Neural cell (in vitro differentiated cells): ENCODE data around the gene DAD1. TPM values are rescaled to one million over a fixed set of nuclear protein-coding genes. Genes with fewer than 3 reads are reported as not detected.

Experiments
- H2AFZ ChIP-seq: fragments of 200-600, 300-800 bp; sonication (generic), shearing (Covaris generic); 2 replicates; pipeline ENCODE4 v1.6.0; 2014; ENCODE audit warnings: low read depth, mild to moderate bottlenecking, antibody characterized with exemption, low read length, moderate library complexity
- H3F3A ChIP-seq: fragments of 200-600 bp; shearing (Covaris generic); 2 replicates; pipeline ENCODE4 v1.6.1; 2016; ENCODE audit warnings: mild to moderate bottlenecking, moderate library complexity, mixed read lengths, antibody characterized with exemption, low read length; ENCODE audit not compliant: insufficient read depth, poor library complexity, severe bottlenecking
- H3K27ac ChIP-seq: fragments of 200-600, 300-800 bp; sonication (generic), shearing (Covaris generic); 2 replicates; pipeline ENCODE4 v1.5.1; 2014; ENCODE audit warnings: mild to moderate bottlenecking, low read length, moderate library complexity
- H3K27me3 ChIP-seq: fragments of 300-800, 200-600 bp; sonication (generic), shearing (Covaris generic); 2 replicates; pipeline ENCODE4 v1.6.0; 2014; ENCODE audit warnings: mild to moderate bottlenecking, low read depth, low read length, moderate library complexity; ENCODE audit not compliant: insufficient read depth
- H3K36me3 ChIP-seq: fragments of 300-800, 200-600 bp; sonication (generic), shearing (Covaris generic); 2 replicates; pipeline ENCODE4 v1.5.1; 2014; ENCODE audit warnings: mild to moderate bottlenecking, antibody characterized with exemption, low read length, moderate library complexity; ENCODE audit not compliant: insufficient read depth
- H3K4me2 ChIP-seq: fragments of 300-800, 200-600 bp; sonication (generic), shearing (Covaris generic); 2 replicates; pipeline ENCODE4 v1.6.0; 2014; ENCODE audit warnings: mild to moderate bottlenecking, low read length
- H3K4me3 ChIP-seq: fragments of 300-800, 200-600 bp; sonication (generic), shearing (Covaris generic); 2 replicates; pipeline ENCODE4 v1.5.1; 2014; ENCODE audit warnings: mild to moderate bottlenecking, low read length, moderate library complexity
- H3K79me2 ChIP-seq: fragments of 200-600 bp; shearing (Covaris generic); replicated peaks from 2 replicates; pipeline ENCODE4 v1.6.0; 2014; ENCODE audit warnings: mild to moderate bottlenecking, low read length, moderate library complexity; ENCODE audit not compliant: insufficient read depth
- H3K9ac ChIP-seq: fragments of 300-800, 200-600 bp; sonication (generic), shearing (Covaris generic); 2 replicates; pipeline ENCODE4 v1.6.1; 2016; ENCODE audit warnings: mild to moderate bottlenecking, low read length, mixed read lengths
- H3K9me2 ChIP-seq: fragments of 200-600 bp; shearing (Covaris generic); 2 replicates; pipeline ENCODE4 v1.6.1; 2016; ENCODE audit warnings: mild to moderate bottlenecking, low read length, mixed read lengths; ENCODE audit not compliant: insufficient read depth
- H3K9me3 ChIP-seq: fragments of 200-600, 300-800 bp; sonication (generic), shearing (Covaris generic); 2 replicates; pipeline ENCODE4 v1.6.1; 2016; ENCODE audit warnings: mild to moderate bottlenecking, mixed run types, low read length, moderate library complexity, mixed read lengths
- H4K20me1 ChIP-seq: fragments of 200-600 bp; shearing (Covaris generic); 2 replicates; pipeline ENCODE4 v1.6.1; 2016; ENCODE audit warnings: mild to moderate bottlenecking, mixed run types; ENCODE audit not compliant: insufficient read depth
- EP300 ChIP-seq: fragments of 450-650 bp; conservative IDR thresholded peaks from 2 replicates; pipeline ENCODE4 v1.6.1; 2014; ENCODE audit warnings: antibody characterized with exemption, mild to moderate bottlenecking, moderate library complexity; ENCODE audit not compliant: poor library complexity, severe bottlenecking
- EZH2 ChIP-seq: fragments of 200-600, 300-800 bp; shearing (Covaris generic), sonication (generic); IDR thresholded peaks from 2 replicates; pipeline ENCODE4 v1.6.1; 2014; ENCODE audit warnings: antibody characterized with exemption, low read length, borderline replicate concordance, mild to moderate bottlenecking; ENCODE audit not compliant: insufficient read depth, poor library complexity, severe bottlenecking
- MXI1 ChIP-seq: fragments of 450-650 bp; conservative IDR thresholded peaks from 2 replicates; pipeline ENCODE4 v1.6.1; 2014; ENCODE audit warnings: antibody characterized with exemption, mild to moderate bottlenecking; ENCODE audit not compliant: poor library complexity, severe bottlenecking
- POLR2AphosphoS5 ChIP-seq: IDR thresholded peaks from 2 replicates; pipeline ENCODE4 v1.6.1; 2012
- RAD21 ChIP-seq: fragments of 450-650 bp; conservative IDR thresholded peaks from 2 replicates; pipeline ENCODE4 v1.6.1; 2014; ENCODE audit warnings: antibody characterized with exemption, mild to moderate bottlenecking, moderate library complexity
- SMC3 ChIP-seq: fragments of 450-650 bp; conservative IDR thresholded peaks from 2 replicates; pipeline ENCODE4 v1.6.1; 2014; ENCODE audit warnings: antibody characterized with exemption, mild to moderate bottlenecking, moderate library complexity; ENCODE audit not compliant: poor library complexity
- TAF1 ChIP-seq: IDR thresholded peaks from 2 replicates; pipeline ENCODE4 v1.6.1; 2012; ENCODE audit warnings: low read depth
- polyA plus RNA-seq: library from polyadenylated mRNA; depleted of rRNA; stranded (reverse); fragments of >200 nt; gene quantifications from 2 replicates; pipeline ENCODE4 v1.2.3, GENCODE V29; 2014
- TF ChIP-seq, protein P1 (sequence below): IDR thresholded peaks from 2 replicates; pipeline ENCODE4 v1.6.1; 2012; ENCODE audit warnings: borderline replicate concordance
- TF ChIP-seq, protein P2 (sequence below): fragments of 450-650 bp; IDR thresholded peaks from 2 replicates; pipeline ENCODE4 v1.5.1; 2014; ENCODE audit warnings: antibody characterized with exemption, mild to moderate bottlenecking, moderate library complexity; ENCODE audit not compliant: poor library complexity, severe bottlenecking

The DAD1 gene
- polyA plus RNA-seq, 1 donor from 2014 or later: 369 TPM

DNA sequence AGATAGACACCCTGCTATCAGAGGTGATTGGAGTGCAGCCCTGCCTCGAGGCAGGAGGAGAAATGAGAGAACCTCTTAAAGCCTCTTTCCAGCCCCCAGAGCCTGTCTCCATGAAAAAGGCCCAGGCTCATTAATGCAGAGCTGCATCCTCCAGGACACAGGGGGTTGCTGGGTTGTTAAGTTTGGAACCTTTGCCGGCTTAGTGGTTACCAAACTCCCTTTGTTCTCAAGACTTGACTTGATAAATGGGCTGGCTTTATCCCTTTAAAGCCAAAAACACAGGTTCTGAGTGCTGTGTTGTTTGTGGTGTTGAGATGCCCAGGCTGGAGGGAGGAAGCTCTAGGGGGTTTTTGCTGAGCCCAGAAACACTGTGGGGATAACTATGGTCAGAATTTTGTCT is 71.0 kb downstream of the DAD1 start:
- H3K9me2 ChIP-seq: no peaks in the 10 kb centered on the region
- no peak overlapping the region for H3K9ac ChIP-seq
- H3K4me2 ChIP-seq: no peak overlapping the region
- H3K4me3 ChIP-seq: no peak overlapping the region
- no peaks in the 10 kb centered on the region for H3K36me3 ChIP-seq
- H3K79me2 ChIP-seq: no peaks in the 10 kb centered on the region
- no peaks in the 10 kb centered on the region for H3K9me3 ChIP-seq
- no peaks in the 10 kb centered on the region for H4K20me1 ChIP-seq
- no peak overlapping the region for H2AFZ ChIP-seq
- no peak overlapping the region for H3K27ac ChIP-seq
- TF ChIP-seq TAF1: no peak
- no peak for TF ChIP-seq EZH2
- no peak for TF ChIP-seq MXI1
- no peak for TF ChIP-seq EP300
- TF ChIP-seq SMC3: no peak
- no peak for TF ChIP-seq POLR2AphosphoS5
- TF ChIP-seq, protein P1, sequence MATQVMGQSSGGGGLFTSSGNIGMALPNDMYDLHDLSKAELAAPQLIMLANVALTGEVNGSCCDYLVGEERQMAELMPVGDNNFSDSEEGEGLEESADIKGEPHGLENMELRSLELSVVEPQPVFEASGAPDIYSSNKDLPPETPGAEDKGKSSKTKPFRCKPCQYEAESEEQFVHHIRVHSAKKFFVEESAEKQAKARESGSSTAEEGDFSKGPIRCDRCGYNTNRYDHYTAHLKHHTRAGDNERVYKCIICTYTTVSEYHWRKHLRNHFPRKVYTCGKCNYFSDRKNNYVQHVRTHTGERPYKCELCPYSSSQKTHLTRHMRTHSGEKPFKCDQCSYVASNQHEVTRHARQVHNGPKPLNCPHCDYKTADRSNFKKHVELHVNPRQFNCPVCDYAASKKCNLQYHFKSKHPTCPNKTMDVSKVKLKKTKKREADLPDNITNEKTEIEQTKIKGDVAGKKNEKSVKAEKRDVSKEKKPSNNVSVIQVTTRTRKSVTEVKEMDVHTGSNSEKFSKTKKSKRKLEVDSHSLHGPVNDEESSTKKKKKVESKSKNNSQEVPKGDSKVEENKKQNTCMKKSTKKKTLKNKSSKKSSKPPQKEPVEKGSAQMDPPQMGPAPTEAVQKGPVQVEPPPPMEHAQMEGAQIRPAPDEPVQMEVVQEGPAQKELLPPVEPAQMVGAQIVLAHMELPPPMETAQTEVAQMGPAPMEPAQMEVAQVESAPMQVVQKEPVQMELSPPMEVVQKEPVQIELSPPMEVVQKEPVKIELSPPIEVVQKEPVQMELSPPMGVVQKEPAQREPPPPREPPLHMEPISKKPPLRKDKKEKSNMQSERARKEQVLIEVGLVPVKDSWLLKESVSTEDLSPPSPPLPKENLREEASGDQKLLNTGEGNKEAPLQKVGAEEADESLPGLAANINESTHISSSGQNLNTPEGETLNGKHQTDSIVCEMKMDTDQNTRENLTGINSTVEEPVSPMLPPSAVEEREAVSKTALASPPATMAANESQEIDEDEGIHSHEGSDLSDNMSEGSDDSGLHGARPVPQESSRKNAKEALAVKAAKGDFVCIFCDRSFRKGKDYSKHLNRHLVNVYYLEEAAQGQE: no peak
- TF ChIP-seq, protein P2, sequence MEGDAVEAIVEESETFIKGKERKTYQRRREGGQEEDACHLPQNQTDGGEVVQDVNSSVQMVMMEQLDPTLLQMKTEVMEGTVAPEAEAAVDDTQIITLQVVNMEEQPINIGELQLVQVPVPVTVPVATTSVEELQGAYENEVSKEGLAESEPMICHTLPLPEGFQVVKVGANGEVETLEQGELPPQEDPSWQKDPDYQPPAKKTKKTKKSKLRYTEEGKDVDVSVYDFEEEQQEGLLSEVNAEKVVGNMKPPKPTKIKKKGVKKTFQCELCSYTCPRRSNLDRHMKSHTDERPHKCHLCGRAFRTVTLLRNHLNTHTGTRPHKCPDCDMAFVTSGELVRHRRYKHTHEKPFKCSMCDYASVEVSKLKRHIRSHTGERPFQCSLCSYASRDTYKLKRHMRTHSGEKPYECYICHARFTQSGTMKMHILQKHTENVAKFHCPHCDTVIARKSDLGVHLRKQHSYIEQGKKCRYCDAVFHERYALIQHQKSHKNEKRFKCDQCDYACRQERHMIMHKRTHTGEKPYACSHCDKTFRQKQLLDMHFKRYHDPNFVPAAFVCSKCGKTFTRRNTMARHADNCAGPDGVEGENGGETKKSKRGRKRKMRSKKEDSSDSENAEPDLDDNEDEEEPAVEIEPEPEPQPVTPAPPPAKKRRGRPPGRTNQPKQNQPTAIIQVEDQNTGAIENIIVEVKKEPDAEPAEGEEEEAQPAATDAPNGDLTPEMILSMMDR: no peak
- no peak for TF ChIP-seq RAD21
- no peaks in the 10 kb centered on the region for H3F3A ChIP-seq
- H3K27me3 ChIP-seq: no peaks in the 10 kb centered on the region

DNA sequence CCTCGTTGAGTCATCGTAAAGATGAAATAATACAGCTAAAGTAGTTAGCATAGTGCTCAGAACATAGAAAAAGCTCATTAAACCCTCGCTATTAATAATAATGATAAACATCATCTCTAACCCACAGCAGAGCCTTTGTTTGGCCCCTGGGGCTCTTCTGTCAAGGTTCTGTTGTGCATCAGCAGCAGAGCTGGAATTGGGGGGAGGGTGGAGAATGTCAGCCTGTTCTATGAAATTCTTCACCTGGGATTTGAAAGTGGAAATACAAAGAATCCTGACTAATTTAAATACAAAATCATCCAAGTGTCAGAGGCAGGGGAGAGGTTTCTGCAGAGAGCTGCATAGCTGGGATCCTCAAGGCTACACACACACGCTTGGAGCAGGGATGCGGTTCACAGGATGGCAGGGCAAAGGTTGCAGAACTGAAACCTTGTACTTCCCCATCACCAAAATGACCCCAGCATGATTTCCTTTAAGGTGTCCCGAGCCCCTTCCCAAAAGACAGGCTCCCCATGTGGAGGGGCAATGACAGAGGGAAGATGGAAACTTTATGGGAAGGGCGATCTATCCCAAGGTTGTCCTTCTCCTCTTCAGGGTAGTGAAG is 71.8 kb downstream of the DAD1 start:
- Histone ChIP-seq H3K4me3 (no peak overlapping the region), H3K79me2 (no peaks in the 10 kb centered on the region), H3K9me2 (no peaks in the 10 kb centered on the region), H4K20me1 (no peaks in the 10 kb centered on the region), H3K27me3 (no peaks in the 10 kb centered on the region), H3K36me3 (no peaks in the 10 kb centered on the region), H2AFZ (no peak overlapping the region), H3F3A (no peaks in the 10 kb centered on the region), H3K9ac (no peak overlapping the region), H3K9me3 (no peaks in the 10 kb centered on the region), H3K27ac (no peak overlapping the region), H3K4me2 (no peak overlapping the region)
- TF ChIP-seq EZH2 (no peak), POLR2AphosphoS5 (peak; percentile 57), SMC3 (no peak), EP300 (peak; percentile 20)
